Ishikawa (cell line): Measurements from ENCODE around the gene FAM181A.

Experiments used
- MAX ChIP-seq: IDR thresholded peaks from 2 replicates; pipeline ENCODE4 v1.6.1; 2012
- NFIC ChIP-seq: IDR thresholded peaks from 2 replicates; pipeline ENCODE4 v1.6.1; 2012
- TAF1 ChIP-seq: IDR thresholded peaks from 2 replicates; pipeline ENCODE4 v1.6.1; 2012; ENCODE audit warnings: low read depth, mild to moderate bottlenecking

- TF ChIP-seq MAX (no peak), TAF1 (no peak), NFIC (no peak)
Measured at GRCh38 chr14:93953263-93953662, 26.1 kb downstream of the FAM181A start.
